ENCODE results near the gene ESR2. TPM values are rescaled to one million over a fixed set of nuclear protein-coding genes. Genes with fewer than 3 reads are reported as not detected.

ESR2 gene
- total and polyA plus RNA-seq, 2 donors (not counting 3 experiments of a cell fraction or from before 2014, with no cell fraction given): 0.10 to 0.58 TPM

- intact Hi-C loops (cut with micrococcal nuclease): no loop called here
- FAIRE-seq: peak; percentile 18
- no peaks in the 10 kb centered on the region for H3K36me3 ChIP-seq (ENCODE audit: control insufficient read depth in 2 of 2, extremely low read depth in 1 of 2, insufficient read depth in 2 of 2, low read length in 2 of 2)
- no peaks in the 10 kb centered on the region for H3K27me3 ChIP-seq (ENCODE audit: control insufficient read depth in 2 of 2, insufficient read depth in 2 of 2, low read length in 2 of 2)
- H3K9me3 ChIP-seq (replicated peaks; ENCODE audit: control insufficient read depth, insufficient read depth, low read length): no peaks in the 10 kb centered on the region
- POLR2A ChIA-PET: no interaction called here
- no peak overlapping the region for H3K9ac ChIP-seq (replicated peaks; ENCODE audit: extremely low read depth, insufficient read depth, low read length)
- DNase-seq (ENCODE audit: low read depth, low spot score): peak; percentile 22
- H3K79me2 ChIP-seq (ENCODE audit: control insufficient read depth, insufficient read depth, low read length): no peaks in the 10 kb centered on the region
- dilution Hi-C loops (cut with MboI; ENCODE audit: extremely low pct_ligation_motif_present, low sequenced_read_pairs): no loop called here
- no peak overlapping the region for H3K4me3 ChIP-seq (replicated peaks in 1 of 3; ENCODE audit: insufficient read depth in 1 of 3, low read depth in 1 of 3, low read length in 3 of 3)
- no peak overlapping the region for H3K27ac ChIP-seq (ENCODE audit: insufficient read depth, low read depth, low read length)
- H2AFZ ChIP-seq (ENCODE audit: low read depth, low read length): no peak overlapping the region
- H4K20me1 ChIP-seq (replicated peaks; ENCODE audit: control insufficient read depth, extremely low read depth, insufficient read depth, low read length): no peaks in the 10 kb centered on the region
- CTCF ChIA-PET: interaction anchor here (0.8 to 1.3 kb wide), 2 partner anchors 10 to 98 kb away, joined by 3 to 4 read pairs; no protein-coding TSS in a partner anchor
- no peaks in the 10 kb centered on the region for H3K4me1 ChIP-seq (ENCODE audit: control insufficient read depth, extremely low read depth, insufficient read depth, low read length)
- no peaks in the 10 kb centered on the region for H3K9me1 ChIP-seq (replicated peaks; ENCODE audit: control insufficient read depth, extremely low read depth, insufficient read depth, low read length)
- BruUV-seq (replicated peaks): no TSS peak
- TF ChIP-seq JUN (IDR thresholded peaks at IDR 0.05; ENCODE audit: borderline replicate concordance, insufficient read depth, insufficient read length, low read depth) (no peak), FOS (IDR thresholded peaks at IDR 0.05; ENCODE audit: borderline replicate concordance, insufficient read depth, low read length) (no peak), POLR2AphosphoS5 (IDR thresholded peaks at IDR 0.05; ENCODE audit: insufficient read depth, low read depth, low read length) (no peak), CTCF (IDR thresholded peaks at IDR 0.05; ENCODE audit: extremely low read depth in 1 of 2, insufficient read depth in 1 of 2, low read depth in 1 of 2, low read length in 2 of 2) (no peak), POLR2A (IDR thresholded peaks at IDR 0.05; ENCODE audit: low read depth, low read length) (no peak), GATA2 (IDR thresholded peaks at IDR 0.05; ENCODE audit: insufficient read depth, insufficient read length, low read depth, low read length) (no peak), MYC (IDR thresholded peaks at IDR 0.05; ENCODE audit: low read depth, low read length) (no peak), MAX (IDR thresholded peaks at IDR 0.05; ENCODE audit: insufficient read depth, insufficient read length) (no peak), EZH2 (IDR thresholded peaks at IDR 0.05; ENCODE audit: borderline replicate concordance, low read depth, low read length, severe bottlenecking) (no peak)
- H3K4me2 ChIP-seq (ENCODE audit: insufficient read depth, low read length): no peak overlapping the region
Measured at GRCh38 chr14:64196814-64197411, 97.3 kb downstream of the ESR2 start.
